IMR-90 (cell line): ENCODE measurements around the gene MSRB1.

Experiments used
- CEBPB ChIP-seq: IDR thresholded peaks from 2 replicates; pipeline ENCODE4 v1.6.1; 2012; ENCODE audit warnings: low read depth, low read length, improper control_type of control experiment
- CHD1 ChIP-seq: IDR thresholded peaks from 2 replicates; pipeline ENCODE4 v1.6.1; 2012; ENCODE audit warnings: low read depth, low read length, improper control_type of control experiment
- FOS ChIP-seq: fragments of 150-350 bp; IDR thresholded peaks from 2 replicates; pipeline ENCODE4 v1.6.1; 2016; ENCODE audit warnings: low read depth, low read length
- MAFK ChIP-seq: IDR thresholded peaks from 2 replicates; pipeline ENCODE4 v1.6.1; 2012; ENCODE audit warnings: low read depth, low read length, improper control_type of control experiment
- MAZ ChIP-seq: IDR thresholded peaks from 2 replicates; pipeline ENCODE4 v1.6.1; 2012; ENCODE audit warnings: low read depth, mild to moderate bottlenecking, low read length, improper control_type of control experiment, moderate library complexity, borderline replicate concordance
- POLR2A ChIP-seq: IDR thresholded peaks from 2 replicates; pipeline ENCODE4 v1.6.1; 2012; ENCODE audit warnings: mild to moderate bottlenecking, low read depth, low read length
- RAD21 ChIP-seq: IDR thresholded peaks from 2 replicates; pipeline ENCODE4 v1.6.1; 2012; ENCODE audit warnings: low read length, improper control_type of control experiment
- RCOR1 ChIP-seq: IDR thresholded peaks from 2 replicates; pipeline ENCODE4 v1.6.1; 2012; ENCODE audit warnings: mild to moderate bottlenecking, low read length, improper control_type of control experiment; ENCODE audit not compliant: insufficient replicate concordance
- RFX5 ChIP-seq: IDR thresholded peaks from 2 replicates; pipeline ENCODE4 v1.8.0; 2012; ENCODE audit warnings: low read depth, mild to moderate bottlenecking, low read length, moderate library complexity
- SMC3 ChIP-seq: fragments of 150-350 bp; IDR thresholded peaks from 2 replicates; pipeline ENCODE4 v1.6.1; 2016; ENCODE audit warnings: low read depth, mild to moderate bottlenecking, antibody characterized with exemption, low read length, moderate library complexity
- USF2 ChIP-seq: fragments of 150-350 bp; IDR thresholded peaks from 2 replicates; pipeline ENCODE4 v1.6.1; 2017; ENCODE audit warnings: mild to moderate bottlenecking, antibody characterized with exemption, low read length, low read depth
- TF ChIP-seq, protein P1 (sequence below): conservative IDR thresholded peaks from 2 replicates; pipeline ENCODE4 v1.5.1; 2012; ENCODE audit warnings: mild to moderate bottlenecking, low read depth, low read length, improper control_type of control experiment

- TF ChIP-seq MAZ (no peak), POLR2A (no peak), RAD21 (no peak), CEBPB (no peak), USF2 (no peak), SMC3 (no peak), FOS (no peak), RFX5 (no peak), RCOR1 (no peak), CHD1 (no peak), MAFK (no peak)
- TF ChIP-seq, protein P1, sequence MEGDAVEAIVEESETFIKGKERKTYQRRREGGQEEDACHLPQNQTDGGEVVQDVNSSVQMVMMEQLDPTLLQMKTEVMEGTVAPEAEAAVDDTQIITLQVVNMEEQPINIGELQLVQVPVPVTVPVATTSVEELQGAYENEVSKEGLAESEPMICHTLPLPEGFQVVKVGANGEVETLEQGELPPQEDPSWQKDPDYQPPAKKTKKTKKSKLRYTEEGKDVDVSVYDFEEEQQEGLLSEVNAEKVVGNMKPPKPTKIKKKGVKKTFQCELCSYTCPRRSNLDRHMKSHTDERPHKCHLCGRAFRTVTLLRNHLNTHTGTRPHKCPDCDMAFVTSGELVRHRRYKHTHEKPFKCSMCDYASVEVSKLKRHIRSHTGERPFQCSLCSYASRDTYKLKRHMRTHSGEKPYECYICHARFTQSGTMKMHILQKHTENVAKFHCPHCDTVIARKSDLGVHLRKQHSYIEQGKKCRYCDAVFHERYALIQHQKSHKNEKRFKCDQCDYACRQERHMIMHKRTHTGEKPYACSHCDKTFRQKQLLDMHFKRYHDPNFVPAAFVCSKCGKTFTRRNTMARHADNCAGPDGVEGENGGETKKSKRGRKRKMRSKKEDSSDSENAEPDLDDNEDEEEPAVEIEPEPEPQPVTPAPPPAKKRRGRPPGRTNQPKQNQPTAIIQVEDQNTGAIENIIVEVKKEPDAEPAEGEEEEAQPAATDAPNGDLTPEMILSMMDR, result no peak
Measured at GRCh38 chr16:1975432-1976215, 32.6 kb upstream of the MSRB1 start.
